Testis (tissue), 2 donors: ENCODE measurements around the gene FIBIN.

Experiments
- POLR2A ChIP-seq: fragments of 450-650 bp; IDR thresholded peaks from one replicate; pipeline ENCODE4 v1.6.1; 2017; ENCODE audit warnings: antibody characterized with exemption, mild to moderate bottlenecking, moderate library complexity
- TF ChIP-seq, protein P1 (sequence below), 3 experiments: fragments of 450-650 bp in 2 of 3; fragments of 200-600 bp in 1 of 3; sonication (generic) in 1 of 3; IDR thresholded peaks; one replicate each; pipeline ENCODE4 v1.5.1; 2016 to 2019; ENCODE audit warnings: antibody characterized with exemption in 3 of 3, mild to moderate bottlenecking in 2 of 3, moderate library complexity in 1 of 3

DNA sequence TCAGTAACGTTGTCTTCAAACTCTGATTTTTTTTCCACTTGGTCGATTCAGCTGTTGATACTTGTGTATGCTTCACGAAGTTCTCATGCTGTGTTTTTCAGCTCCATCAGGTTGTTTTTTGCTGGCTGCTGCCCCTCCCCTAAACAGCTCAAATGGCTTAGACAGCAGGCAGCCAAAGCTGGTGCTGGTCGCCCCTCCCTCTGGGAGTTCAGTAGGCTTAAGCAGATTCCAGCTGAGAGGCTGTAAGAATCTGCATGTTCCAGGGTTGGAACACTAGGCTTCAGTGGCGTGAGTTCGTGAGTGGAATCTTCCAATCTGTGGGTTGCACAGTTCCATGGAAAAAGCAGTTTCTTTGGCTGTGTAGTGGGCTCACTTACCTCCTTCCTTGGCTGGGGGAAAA, 10.3 kb upstream of the FIBIN start:
- TF ChIP-seq, protein P1, sequence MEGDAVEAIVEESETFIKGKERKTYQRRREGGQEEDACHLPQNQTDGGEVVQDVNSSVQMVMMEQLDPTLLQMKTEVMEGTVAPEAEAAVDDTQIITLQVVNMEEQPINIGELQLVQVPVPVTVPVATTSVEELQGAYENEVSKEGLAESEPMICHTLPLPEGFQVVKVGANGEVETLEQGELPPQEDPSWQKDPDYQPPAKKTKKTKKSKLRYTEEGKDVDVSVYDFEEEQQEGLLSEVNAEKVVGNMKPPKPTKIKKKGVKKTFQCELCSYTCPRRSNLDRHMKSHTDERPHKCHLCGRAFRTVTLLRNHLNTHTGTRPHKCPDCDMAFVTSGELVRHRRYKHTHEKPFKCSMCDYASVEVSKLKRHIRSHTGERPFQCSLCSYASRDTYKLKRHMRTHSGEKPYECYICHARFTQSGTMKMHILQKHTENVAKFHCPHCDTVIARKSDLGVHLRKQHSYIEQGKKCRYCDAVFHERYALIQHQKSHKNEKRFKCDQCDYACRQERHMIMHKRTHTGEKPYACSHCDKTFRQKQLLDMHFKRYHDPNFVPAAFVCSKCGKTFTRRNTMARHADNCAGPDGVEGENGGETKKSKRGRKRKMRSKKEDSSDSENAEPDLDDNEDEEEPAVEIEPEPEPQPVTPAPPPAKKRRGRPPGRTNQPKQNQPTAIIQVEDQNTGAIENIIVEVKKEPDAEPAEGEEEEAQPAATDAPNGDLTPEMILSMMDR (IDR thresholded peaks at IDR 0.05): no peak
- no peak for TF ChIP-seq POLR2A
